GM12878 (cell line): ENCODE results near the gene LRP10. TPM values are rescaled to one million over a fixed set of nuclear protein-coding genes. Genes with fewer than 3 reads are reported as not detected.
A peak's percentile ranks its signal among the peaks of the same experiment; 100 is the strongest.

Source experiments
- CHD2 ChIP-seq: IDR thresholded peaks from 2 replicates; pipeline ENCODE4 v1.6.1; 2011; ENCODE audit warnings: low read depth, low read length, improper control_type of control experiment, borderline replicate concordance
- CUX1 ChIP-seq: IDR thresholded peaks from 2 replicates; pipeline ENCODE4 v1.6.1; 2012; ENCODE audit warnings: improper control_type of control experiment, low read depth, low read length; ENCODE audit not compliant: insufficient replicate concordance
- EP300 ChIP-seq, 2 experiments: fragments of 150-350 bp in 1 of 2; IDR thresholded peaks; 2 replicates each; pipeline ENCODE4 v1.6.1; 2011 to 2012; ENCODE audit warnings: low read depth in 2 of 2, low read length in 2 of 2, borderline replicate concordance in 1 of 2, improper control_type of control experiment in 1 of 2, inconsistent platforms in 1 of 2; ENCODE audit not compliant: control insufficient read depth in 1 of 2
- HDGF ChIP-seq: fragments of 450-650 bp; IDR thresholded peaks from 2 replicates; pipeline ENCODE4 v1.6.1; 2016; ENCODE audit warnings: antibody characterized with exemption
- JUND ChIP-seq: IDR thresholded peaks from 2 replicates; pipeline ENCODE4 v1.6.1; 2012; ENCODE audit warnings: low read depth, mild to moderate bottlenecking, low read length, improper control_type of control experiment, moderate library complexity
- MEF2A ChIP-seq: IDR thresholded peaks from 2 replicates; pipeline ENCODE4 v1.6.1; 2011; ENCODE audit warnings: low read depth, mild to moderate bottlenecking, low read length, moderate library complexity; ENCODE audit not compliant: insufficient read depth
- RCOR1 ChIP-seq: conservative IDR thresholded peaks from 2 replicates; pipeline ENCODE4 v1.6.1; 2012; ENCODE audit warnings: low read depth, low read length, improper control_type of control experiment
- SIX5 ChIP-seq: IDR thresholded peaks from 2 replicates; pipeline ENCODE4 v1.6.1; 2011; ENCODE audit warnings: mild to moderate bottlenecking, low read depth, low read length, moderate library complexity; ENCODE audit not compliant: severe bottlenecking
- USF1 ChIP-seq: IDR thresholded peaks from 2 replicates; pipeline ENCODE4 v1.6.1; 2011; ENCODE audit warnings: borderline replicate concordance, low read depth, mild to moderate bottlenecking, moderate library complexity, mixed read lengths, low read length; ENCODE audit not compliant: insufficient read depth; ENCODE audit errors: extremely low read length
- polyA plus RNA-seq, 11 experiments: library from polyadenylated mRNA; depleted of rRNA in 4 of 11; unstranded in 6 of 11; stranded (reverse) in 5 of 11; fragments of >200 nt; fragmentation: Nextera tagmentation in 4 of 11; fragmentation: Illumina TruSeq in 1 of 11; extraction: Ambion mirVana in 4 of 11; extraction: Trizol in 1 of 11; gene quantifications; 1 replicate in 1 of 11; 2 replicates in 10 of 11; pipeline versions ENCODE4 v1.2.1 to v1.2.3, GENCODE V29; 2011 to 2016; ENCODE audit warnings: inconsistent platforms in 2 of 11, missing spikeins in 2 of 11, low read depth in 1 of 11
- total RNA-seq, 4 experiments: library from RNA; depleted of rRNA in 3 of 4; stranded (reverse); fragments of >200 nt in 3 of 4; fragmentation: Illumina TruSeq in 1 of 4; extraction: Trizol in 1 of 4; gene quantifications; 2 replicates each; pipeline versions ENCODE4 v1.2.1 to v1.2.3, GENCODE V29; 2013 to 2021

Gene LRP10
- total and polyA plus RNA-seq, 10 of the 15 experiments (the other 5 are each of a cell fraction or from before 2014, with no cell fraction given) = 3.0 to 56.9 (median 20.9) TPM

GRCh38 chr14:22870811-22871223 lies 723 bp upstream of the LRP10 start (continued):
- TF ChIP-seq USF1 (no peak), CHD2 (no peak), EP300 (IDR thresholded peaks at IDR 0.05; ENCODE audit: borderline replicate concordance in 1 of 2, control insufficient read depth in 1 of 2, low read depth in 2 of 2, low read length in 2 of 2) (0 out of 4 replicates have a peak, but pooled peaks of 1 of the 2 experiments have one; percentile 26), HDGF (no peak), RCOR1 (0 out of 2 replicates have a peak, but pooled peaks have one; percentile 61), SIX5 (no peak), CUX1 (peak; percentile 77), JUND (peak; percentile 48; the same call in 1 of the 2 replicates), MEF2A (no peak)
